Endodermal cell (in vitro differentiated cells): Measurements from ENCODE around the gene SPAG7. TPM values are rescaled to one million over a fixed set of nuclear protein-coding genes. Genes with fewer than 3 reads are reported as not detected.
A peak's percentile ranks its signal among the peaks of the same experiment; 100 is the strongest.

Experiments used
- DNase-seq: peaks from one replicate; pipeline ENCODE4 v3.0.0-alpha.2; 2017
- H3K27ac ChIP-seq: 2 replicates; pipeline ENCODE4 v1.5.1; 2013; ENCODE audit warnings: mild to moderate bottlenecking, low read depth, low read length, moderate library complexity
- H3K27me3 ChIP-seq: 2 replicates; pipeline ENCODE4 v1.6.1; 2013; ENCODE audit warnings: mild to moderate bottlenecking, low read length, moderate library complexity; ENCODE audit not compliant: insufficient read depth, control insufficient read depth, poor library complexity, severe bottlenecking
- H3K36me3 ChIP-seq: 2 replicates; pipeline ENCODE4 v1.7.0; 2013; ENCODE audit warnings: mild to moderate bottlenecking, low read length, moderate library complexity; ENCODE audit not compliant: control insufficient read depth, insufficient read depth
- H3K4me1 ChIP-seq: one replicate; pipeline ENCODE4 v1.7.0; 2013; ENCODE audit warnings: low read length; ENCODE audit not compliant: control insufficient read depth, insufficient read depth
- H3K4me3 ChIP-seq: 2 replicates; pipeline ENCODE4 v1.5.1; 2013; ENCODE audit warnings: mild to moderate bottlenecking, low read length, moderate library complexity
- H3K9ac ChIP-seq: 2 replicates; pipeline ENCODE4 v1.6.1; 2013; ENCODE audit warnings: mild to moderate bottlenecking, low read length, moderate library complexity; ENCODE audit not compliant: poor library complexity, severe bottlenecking; ENCODE audit errors: extremely low read depth
- H3K9me3 ChIP-seq: 2 replicates; pipeline ENCODE4 v1.6.1; 2013; ENCODE audit warnings: mild to moderate bottlenecking, low read length, moderate library complexity; ENCODE audit not compliant: control insufficient read depth
- H3K27ac Mint-ChIP-seq: 2 replicates; pipeline ENCODE4 v1.8.0; 2020; ENCODE audit warnings: mixed read lengths
- H3K27me3 Mint-ChIP-seq: 2 replicates; pipeline ENCODE4 v1.8.0; 2021; ENCODE audit warnings: mild to moderate bottlenecking, mixed read lengths; ENCODE audit not compliant: insufficient read depth
- H3K36me3 Mint-ChIP-seq: 2 replicates; pipeline ENCODE4 v1.8.0; 2020; ENCODE audit warnings: low read depth, mixed read lengths
- H3K4me1 Mint-ChIP-seq: 2 replicates; pipeline ENCODE4 v1.8.0; 2020; ENCODE audit warnings: mixed read lengths
- H3K4me3 Mint-ChIP-seq: 2 replicates; pipeline ENCODE4 v1.8.0; 2020; ENCODE audit warnings: mild to moderate bottlenecking, moderate library complexity, mixed read lengths
- H3K9me3 Mint-ChIP-seq: 2 replicates; pipeline ENCODE4 v1.8.0; 2020; ENCODE audit warnings: mild to moderate bottlenecking, mixed read lengths
- CTCF ChIP-seq: fragments of 200-600 bp; sonication (generic); conservative IDR thresholded peaks from 2 replicates; pipeline ENCODE4 v1.5.0; 2021; ENCODE audit warnings: antibody characterized with exemption, mild to moderate bottlenecking
- WGBS, 2 experiments: methylation state at CpG; one replicate each; pipeline versions ENCODE4 v1.1.5 to v1.1.7; 2013; ENCODE audit warnings: missing lambda C conversion rate in 2 of 2, mixed read lengths in 1 of 2; ENCODE audit not compliant: insufficient coverage in 1 of 2, insufficient read length in 1 of 2; 5-methylcytosine and 5-hydroxymethylcytosine counted together
- total RNA-seq, 2 donors: library from RNA; stranded (reverse); fragmentation: NEBNext Ultra II Directional in 1 of 2; extraction: Animal tissue kit (Norgen Biotek cat#: 25700) in 1 of 2; gene quantifications; 2 replicates in 1 of 2; 3 replicates in 1 of 2; pipeline ENCODE4 v1.2.1, GENCODE V29; 2021

Gene SPAG7
- total RNA-seq, 2 donors from 2014 or later, result 81.1 to 84.4 TPM

GRCh38 chr17:4958102-4958501 lies 9.5 kb downstream of the SPAG7 start:
- H3K4me3 Mint-ChIP-seq, result no peak overlapping the region
- Histone ChIP-seq H3K9ac (no peak overlapping the region), H3K36me3 (peaks cover 11% of the 10 kb centered on the region), H3K27me3 (no peaks in the 10 kb centered on the region), H3K9me3 (no peaks in the 10 kb centered on the region), H3K4me1 (no peaks in the 10 kb centered on the region), H3K27ac (no peak overlapping the region), H3K4me3 (no peak overlapping the region)
- WGBS, 2 experiments, result 87 to 95% methylated on average over 3 of the region's 3 CpGs
- DNase-seq, result no peak
- no peaks in the 10 kb centered on the region for H3K27me3 Mint-ChIP-seq
- H3K36me3 Mint-ChIP-seq, result peaks cover 26% of the 10 kb centered on the region
- TF ChIP-seq CTCF, result no peak
- H3K9me3 Mint-ChIP-seq, result no peaks in the 10 kb centered on the region
- peaks cover 11% of the 10 kb centered on the region for H3K4me1 Mint-ChIP-seq
- H3K27ac Mint-ChIP-seq, result no peak overlapping the region

- H3K9me3 ChIP-seq, result no peaks in the 10 kb centered on the region
- no peaks in the 10 kb centered on the region for H3K27me3 ChIP-seq
- Mint-ChIP-seq H3K9me3 (no peaks in the 10 kb centered on the region), H3K4me3 (no peak overlapping the region), H3K36me3 (peaks cover 23% of the 10 kb centered on the region), H3K27ac (no peak overlapping the region), H3K4me1 (peaks cover 14% of the 10 kb centered on the region), H3K27me3 (no peaks in the 10 kb centered on the region)
- H3K36me3 ChIP-seq, result peaks cover 11% of the 10 kb centered on the region
- no peak overlapping the region for H3K4me3 ChIP-seq
- DNase-seq, result peak; percentile 93
- H3K27ac ChIP-seq, result no peak overlapping the region
- peaks cover 4% of the 10 kb centered on the region for H3K4me1 ChIP-seq
- TF ChIP-seq CTCF, result peak; percentile 75
- H3K9ac ChIP-seq, result no peak overlapping the region
- 87 to 96% methylated on average over 8 to 10 of the region's 10 CpGs for whole genome bisulfite sequencing, 2 experiments
Measured at GRCh38 chr17:4956493-4957061, 11.0 kb downstream of the SPAG7 start.

- Histone ChIP-seq H3K9ac (no peak overlapping the region), H3K9me3 (no peaks in the 10 kb centered on the region), H3K27me3 (no peaks in the 10 kb centered on the region), H3K36me3 (peaks cover 4% of the 10 kb centered on the region), H3K27ac (no peak overlapping the region), H3K4me1 (peaks cover 9% of the 10 kb centered on the region), H3K4me3 (no peak overlapping the region)
- TF ChIP-seq CTCF, result no peak
- Mint-ChIP-seq H3K27me3 (no peaks in the 10 kb centered on the region), H3K27ac (no peak overlapping the region), H3K9me3 (no peaks in the 10 kb centered on the region), H3K4me1 (peaks cover 21% of the 10 kb centered on the region), H3K4me3 (no peak overlapping the region), H3K36me3 (peaks cover 17% of the 10 kb centered on the region)
- WGBS, 2 experiments, result 96 to 97% methylated on average over 8 of the region's 8 CpGs
- DNase-seq, result no peak
Measured at GRCh38 chr17:4955091-4955490, 12.5 kb downstream of the SPAG7 start.
